NCI-H82 treated with DMSO at 0.1 percent for 48 hours (cell line): Measurements from ENCODE around the gene B4GALNT4.
"Not testable (repeated sequence)": the region's sequence is repeated elsewhere in the genome, so short reads cannot be mapped to it uniquely, and the experiment has no call there.

Experiments
- DNase-seq: peaks from one replicate; lab custom pipeline; 2025; ENCODE audit not compliant: unreplicated experiment; lab: John Stamatoyannopoulos, UW

The B4GALNT4 gene, protein sequence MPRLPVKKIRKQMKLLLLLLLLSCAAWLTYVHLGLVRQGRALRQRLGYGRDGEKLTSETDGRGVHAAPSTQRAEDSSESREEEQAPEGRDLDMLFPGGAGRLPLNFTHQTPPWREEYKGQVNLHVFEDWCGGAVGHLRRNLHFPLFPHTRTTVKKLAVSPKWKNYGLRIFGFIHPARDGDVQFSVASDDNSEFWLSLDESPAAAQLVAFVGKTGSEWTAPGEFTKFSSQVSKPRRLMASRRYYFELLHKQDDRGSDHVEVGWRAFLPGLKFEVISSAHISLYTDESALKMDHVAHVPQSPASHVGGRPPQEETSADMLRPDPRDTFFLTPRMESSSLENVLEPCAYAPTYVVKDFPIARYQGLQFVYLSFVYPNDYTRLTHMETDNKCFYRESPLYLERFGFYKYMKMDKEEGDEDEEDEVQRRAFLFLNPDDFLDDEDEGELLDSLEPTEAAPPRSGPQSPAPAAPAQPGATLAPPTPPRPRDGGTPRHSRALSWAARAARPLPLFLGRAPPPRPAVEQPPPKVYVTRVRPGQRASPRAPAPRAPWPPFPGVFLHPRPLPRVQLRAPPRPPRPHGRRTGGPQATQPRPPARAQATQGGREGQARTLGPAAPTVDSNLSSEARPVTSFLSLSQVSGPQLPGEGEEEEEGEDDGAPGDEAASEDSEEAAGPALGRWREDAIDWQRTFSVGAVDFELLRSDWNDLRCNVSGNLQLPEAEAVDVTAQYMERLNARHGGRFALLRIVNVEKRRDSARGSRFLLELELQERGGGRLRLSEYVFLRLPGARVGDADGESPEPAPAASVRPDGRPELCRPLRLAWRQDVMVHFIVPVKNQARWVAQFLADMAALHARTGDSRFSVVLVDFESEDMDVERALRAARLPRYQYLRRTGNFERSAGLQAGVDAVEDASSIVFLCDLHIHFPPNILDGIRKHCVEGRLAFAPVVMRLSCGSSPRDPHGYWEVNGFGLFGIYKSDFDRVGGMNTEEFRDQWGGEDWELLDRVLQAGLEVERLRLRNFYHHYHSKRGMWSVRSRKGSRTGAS

DNA sequence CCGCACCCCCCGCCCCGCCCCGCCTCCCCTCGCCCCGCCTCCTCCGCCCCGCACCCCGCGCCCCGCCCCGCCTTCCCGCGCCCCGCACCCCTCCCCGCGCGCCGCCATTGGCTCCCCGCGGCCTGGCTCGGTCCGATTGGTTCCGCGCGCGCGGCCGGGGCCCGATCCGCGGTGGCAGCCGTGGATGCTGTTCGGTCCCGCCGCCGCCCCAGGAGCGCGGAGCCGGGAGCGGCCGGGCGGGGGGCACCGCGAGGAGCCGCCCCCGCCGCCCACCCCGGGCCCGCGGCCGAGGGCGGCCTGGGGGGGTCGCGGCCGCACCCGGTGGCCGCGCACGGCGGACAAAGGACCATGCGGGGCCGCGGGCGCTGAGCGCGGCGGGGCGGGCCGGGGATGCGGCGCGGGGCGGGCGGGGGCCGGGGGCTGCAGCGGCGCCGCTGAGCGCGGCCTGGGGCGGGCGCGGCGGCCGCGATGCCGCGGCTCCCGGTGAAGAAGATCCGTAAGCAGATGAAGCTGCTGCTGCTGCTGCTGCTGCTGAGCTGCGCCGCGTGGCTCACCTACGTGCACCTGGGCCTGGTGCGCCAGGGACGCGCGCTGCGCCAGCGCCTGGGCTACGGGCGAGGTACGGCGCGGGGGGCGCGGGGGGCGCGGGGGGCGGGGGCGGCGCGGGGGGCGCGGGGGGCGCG is at the start of gene B4GALNT4:
Gene B4GALNT4 (plus strand): TSS at position 164 of the 683 bp plus-strand sequence. CDS start 305 bp downstream, at position 469.
- DNase-seq = no peak

GRCh38 chr11:319888-320273 is 49.4 kb upstream of the B4GALNT4 start:
- not testable (repeated sequence) for DNase-seq

DNA sequence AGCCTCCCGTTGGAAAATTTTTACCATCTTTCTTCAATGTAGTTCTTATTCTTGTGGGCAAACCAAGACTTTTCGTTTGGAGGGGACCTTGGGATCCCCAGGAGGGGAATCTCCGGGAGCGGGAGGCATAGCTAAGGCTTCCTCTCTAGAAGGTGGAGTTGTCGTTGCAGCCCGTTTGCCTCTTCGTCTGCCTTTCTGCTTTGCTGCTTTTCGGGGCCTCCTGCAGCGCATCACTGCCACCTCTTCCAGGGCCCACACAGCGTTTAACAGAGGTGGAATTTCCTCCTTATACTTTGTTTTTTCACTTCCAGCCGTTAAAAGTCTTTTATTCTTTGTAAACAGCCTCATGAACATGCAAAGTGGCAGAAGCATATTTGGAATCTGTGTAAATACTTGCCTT is 45.1 kb upstream of the B4GALNT4 start:
- no peak for DNase-seq

GRCh38 chr11:324593-325517 is 44.4 kb upstream of the B4GALNT4 start:
- not testable (repeated sequence) for DNase-seq

GRCh38 chr11:325796-326591 is 43.3 kb upstream of the B4GALNT4 start:
- DNase-seq = no peak

GRCh38 chr11:326592-326841 is 42.8 kb upstream of the B4GALNT4 start:
- DNase-seq = no peak

DNA sequence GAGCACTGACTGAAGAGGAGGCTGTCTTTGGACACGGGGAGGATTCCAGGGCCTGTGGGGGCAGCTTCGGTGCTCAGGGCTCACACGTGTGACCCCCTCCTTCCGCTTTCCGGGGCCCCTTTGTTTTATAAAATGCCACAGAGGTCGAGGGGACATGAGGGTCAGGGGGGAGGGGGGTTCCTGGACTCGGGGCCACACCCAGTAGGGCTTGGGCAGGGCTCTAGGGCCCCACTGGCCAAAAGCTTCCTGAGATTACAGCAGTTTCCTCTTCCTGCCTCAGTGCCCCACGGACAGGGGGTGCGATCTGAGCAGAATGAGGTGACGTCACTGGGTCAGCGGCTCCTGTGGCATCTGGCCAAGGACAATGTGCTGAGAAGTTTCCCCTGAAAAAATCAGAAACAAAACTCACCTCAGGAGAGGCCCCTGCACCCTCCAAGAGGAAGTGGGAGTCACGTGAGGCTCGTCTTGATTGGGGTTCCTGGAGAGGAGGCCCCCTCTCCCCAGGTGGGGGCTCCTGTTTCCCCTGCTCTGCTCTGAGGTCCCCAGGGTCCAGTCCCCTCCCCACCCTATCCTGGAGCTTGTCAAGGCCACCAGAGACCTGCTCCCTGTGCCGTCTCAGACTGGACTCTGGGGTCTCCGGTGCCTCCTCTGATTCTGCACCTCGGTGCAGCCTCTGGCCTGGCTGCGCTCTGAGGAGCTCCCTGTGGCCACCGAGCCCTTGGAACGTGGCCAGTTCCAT is 42.3 kb upstream of the B4GALNT4 start:
- DNase-seq = no peak

DNA sequence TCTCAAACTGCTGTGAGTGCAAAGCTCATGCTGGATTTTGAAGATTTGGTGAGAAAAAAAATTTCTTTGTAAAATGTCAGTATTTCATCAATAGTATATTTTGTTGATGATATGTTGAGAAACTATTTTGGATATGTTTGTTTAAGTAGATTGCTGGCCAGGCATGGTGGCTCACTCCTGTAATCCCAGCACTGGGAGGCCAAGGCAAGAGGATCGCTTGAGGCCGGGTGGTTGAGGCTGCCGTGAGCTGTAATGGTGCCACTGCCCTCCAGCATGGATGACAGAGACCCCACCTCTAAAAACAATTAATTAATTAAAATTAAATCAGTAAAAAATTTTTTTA is 41.7 kb upstream of the B4GALNT4 start:
- DNase-seq = no peak

DNA sequence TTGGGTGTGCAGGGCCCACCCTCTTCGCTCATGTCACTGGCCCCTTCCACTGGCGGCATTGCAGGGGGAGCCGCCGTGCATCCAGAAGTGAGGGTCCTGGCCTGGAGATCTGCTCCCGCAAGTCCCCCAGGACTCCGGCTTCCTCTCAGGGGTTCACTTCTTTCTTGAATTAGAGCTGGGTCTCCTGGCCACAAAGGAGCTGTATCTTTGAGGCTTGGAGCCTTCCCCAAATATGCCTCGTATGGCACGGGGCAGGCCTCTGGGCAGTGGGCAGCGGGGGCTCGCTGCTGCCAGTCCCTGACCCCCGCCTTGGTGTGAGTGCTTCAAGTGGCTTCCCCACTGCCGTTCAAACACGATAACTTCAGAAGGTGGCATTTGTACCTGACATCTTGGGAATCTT is 41.3 kb upstream of the B4GALNT4 start:
- no peak for DNase-seq

DNA sequence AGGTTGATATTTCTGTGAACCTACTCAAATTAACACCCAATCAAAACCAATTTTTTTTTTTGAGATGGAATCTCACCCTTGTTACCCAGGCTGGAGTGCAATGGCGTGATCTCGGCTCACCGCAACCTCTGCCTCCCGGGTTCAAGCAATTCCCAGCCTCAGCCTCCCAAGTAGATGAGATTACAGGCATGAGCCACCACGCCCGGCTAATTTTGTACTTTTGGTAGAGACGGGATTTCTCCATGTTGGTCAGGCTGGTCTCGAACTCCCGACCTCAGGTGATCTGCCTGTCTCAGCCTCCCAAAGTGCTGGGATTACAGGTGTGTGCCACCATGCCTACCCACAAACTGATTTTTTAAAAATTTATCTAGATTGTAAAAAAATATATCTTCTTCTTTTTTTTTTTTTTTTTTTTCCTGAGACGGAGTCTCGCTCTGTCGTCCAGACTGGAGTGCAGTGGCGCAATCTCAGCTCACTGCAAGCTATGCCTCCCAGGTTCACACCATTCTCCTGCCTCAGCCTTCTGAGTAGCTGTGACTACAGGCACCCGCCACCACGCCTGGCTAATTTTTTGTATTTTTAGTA is 40.7 kb upstream of the B4GALNT4 start:
- DNase-seq = not testable (repeated sequence)

- no peak for DNase-seq
Observed at GRCh38 chr11:329886-330253, 39.4 kb upstream of the B4GALNT4 start.

DNA sequence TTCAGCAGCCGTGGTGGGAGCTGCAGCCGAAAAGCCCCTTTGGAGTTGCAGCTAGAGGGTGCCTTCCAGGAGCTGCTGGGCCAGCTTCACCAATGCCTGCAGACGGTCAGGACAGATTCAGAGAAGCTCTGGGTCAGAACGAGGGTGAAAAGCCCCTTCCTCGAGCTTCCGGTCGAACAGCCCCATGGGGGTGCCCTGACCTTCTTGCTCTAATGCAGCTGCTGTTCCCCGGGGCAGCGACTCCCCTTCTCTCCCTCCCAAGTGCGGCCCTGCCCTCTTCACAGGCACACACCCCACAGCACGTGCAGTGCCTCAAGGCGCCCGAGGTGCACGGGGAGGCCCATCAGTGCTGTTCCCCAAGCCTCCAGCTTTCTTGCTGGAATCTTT is 39.0 kb upstream of the B4GALNT4 start:
- no peak for DNase-seq

GRCh38 chr11:330694-331357 is 38.5 kb upstream of the B4GALNT4 start:
- DNase-seq = no peak

DNA sequence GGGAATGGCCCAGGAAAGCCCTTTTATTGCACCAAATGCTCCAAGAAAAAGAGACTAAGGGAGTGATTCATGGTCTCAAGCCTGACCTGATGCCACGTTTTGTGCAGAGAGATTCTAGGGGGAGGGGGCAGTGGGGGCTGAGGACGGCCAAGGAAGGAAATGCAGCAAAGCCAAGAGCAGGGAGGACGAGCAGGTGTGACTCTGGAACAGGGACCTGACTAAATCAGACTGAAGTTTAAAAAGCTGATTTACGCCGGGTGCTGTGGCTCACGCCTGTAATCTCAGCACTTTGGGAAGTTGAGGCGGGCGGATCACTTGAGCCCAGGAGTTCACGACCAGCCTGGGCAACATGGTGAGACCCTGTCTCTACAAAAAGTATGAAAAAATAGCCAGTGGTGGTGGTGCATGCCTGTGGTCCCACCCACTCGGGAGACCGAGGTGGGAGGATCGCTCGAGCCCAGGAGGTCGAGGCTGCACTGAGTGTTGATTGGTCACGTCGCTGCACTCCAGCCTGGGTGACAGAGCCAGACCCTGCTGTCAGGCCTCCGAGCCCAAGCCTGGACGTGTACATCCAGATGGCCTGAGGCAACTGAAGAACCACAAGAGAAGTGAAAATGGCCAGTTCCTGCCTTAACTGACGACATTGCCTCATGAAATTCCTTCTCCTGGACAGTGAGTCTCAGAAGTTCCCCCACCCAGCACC is 37.8 kb upstream of the B4GALNT4 start:
- DNase-seq = no peak

GRCh38 chr11:332651-333480 is 36.4 kb upstream of the B4GALNT4 start:
- no peak for DNase-seq

DNA sequence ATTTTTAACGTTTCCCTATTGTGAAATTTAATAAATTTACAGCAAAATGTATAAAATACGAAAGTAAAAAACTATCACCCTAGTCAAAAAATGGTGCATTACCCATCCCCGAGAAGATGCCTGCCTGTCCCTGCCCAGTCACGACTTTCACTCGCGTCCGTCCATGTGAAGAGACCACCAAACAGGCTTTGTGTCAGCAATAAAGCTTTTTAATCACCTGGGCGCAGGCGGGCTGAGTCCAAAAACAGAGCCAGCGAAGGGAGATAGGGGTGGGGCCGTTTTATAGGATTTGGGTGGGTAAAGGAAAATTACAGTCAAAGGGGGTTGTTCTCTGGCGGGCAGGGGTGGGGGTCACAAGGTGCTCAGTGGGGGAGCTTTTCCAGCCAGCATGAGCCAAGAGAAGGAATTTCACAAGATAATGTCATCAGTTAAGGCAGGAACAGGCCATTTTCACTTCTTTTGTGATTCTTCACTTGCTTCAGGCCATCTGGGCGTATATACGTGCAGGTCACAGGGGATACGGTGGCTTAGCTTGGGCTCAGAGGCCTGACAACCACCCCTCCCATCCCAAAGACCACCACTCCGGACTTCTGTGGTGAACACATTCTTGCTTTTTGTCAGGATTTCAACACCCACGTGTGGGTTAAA is 35.6 kb upstream of the B4GALNT4 start:
- not testable (repeated sequence) for DNase-seq
